SW 1271 (cell line): Measurements from ENCODE around the gene NETO1.

ENCODE experiments used
- DNase-seq, 2 experiments: peaks; one replicate each; lab custom pipeline; 2025; lab: John Stamatoyannopoulos, UW

Gene NETO1

GRCh38 chr18:72867746-72868584 lies at the start of gene NETO1:
NETO1 (minus strand) TSS chr18:72867987; CDS start chr18:72867291, 696 bp downstream.
- no peak for DNase-seq

DNA sequence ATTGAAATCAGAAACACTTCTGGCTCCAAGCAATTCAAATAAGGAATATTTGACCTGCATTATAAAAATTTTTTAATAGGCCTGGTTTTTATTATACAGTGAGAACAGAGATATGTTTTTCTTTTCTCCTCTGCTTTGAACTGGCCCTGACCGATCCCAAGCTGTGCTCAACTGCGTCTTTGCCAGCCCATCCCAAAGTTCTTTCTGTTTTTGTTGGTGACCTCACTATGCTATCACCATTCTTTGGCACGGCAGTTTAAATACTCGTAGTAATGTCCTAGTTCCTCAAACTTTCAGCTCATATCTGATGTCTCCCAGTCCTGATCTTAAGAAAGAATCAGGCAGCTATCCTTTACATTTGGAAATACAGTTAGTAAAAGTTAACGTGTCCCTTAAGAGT lies 42.3 kb upstream of the NETO1 start:
- DNase-seq, result no peak

DNA sequence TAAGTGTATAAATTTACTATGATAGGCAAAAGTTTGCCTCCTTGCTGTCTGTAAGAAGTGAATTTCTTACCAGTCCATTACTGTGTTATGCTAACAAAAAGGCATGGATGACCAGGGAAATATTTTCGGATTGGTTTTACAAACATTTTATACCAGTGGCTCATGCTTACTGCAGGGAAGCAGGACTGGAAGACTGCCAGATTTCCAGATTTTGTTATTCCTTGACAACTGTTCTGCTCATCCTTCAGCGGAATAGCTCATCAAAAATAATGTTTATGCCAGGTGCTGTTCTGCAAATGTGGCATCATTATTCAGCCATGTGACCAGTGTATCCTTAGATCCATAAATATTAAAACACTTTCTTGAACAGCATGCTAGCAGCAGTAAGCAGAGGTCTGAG lies 40.4 kb upstream of the NETO1 start:
- DNase-seq, result no peak

DNA sequence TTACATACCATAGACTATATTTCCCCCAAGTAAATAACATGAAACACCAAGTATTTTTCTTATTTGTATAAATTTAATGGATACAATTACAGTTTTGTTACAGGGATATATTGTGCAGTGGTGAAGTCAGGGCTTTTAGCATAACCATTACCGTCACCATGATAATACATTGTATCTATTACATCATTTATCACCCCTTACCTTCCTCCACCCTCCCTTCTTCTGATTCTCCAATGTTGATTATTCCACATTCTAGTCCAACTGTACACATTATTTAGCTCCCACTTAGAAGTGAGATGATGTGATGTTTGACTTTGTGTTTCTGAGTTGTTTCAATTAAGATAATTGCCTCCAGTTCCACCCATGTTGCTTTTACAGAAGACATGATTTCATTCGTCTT lies 35.2 kb upstream of the NETO1 start:
- DNase-seq, result no peak

DNA sequence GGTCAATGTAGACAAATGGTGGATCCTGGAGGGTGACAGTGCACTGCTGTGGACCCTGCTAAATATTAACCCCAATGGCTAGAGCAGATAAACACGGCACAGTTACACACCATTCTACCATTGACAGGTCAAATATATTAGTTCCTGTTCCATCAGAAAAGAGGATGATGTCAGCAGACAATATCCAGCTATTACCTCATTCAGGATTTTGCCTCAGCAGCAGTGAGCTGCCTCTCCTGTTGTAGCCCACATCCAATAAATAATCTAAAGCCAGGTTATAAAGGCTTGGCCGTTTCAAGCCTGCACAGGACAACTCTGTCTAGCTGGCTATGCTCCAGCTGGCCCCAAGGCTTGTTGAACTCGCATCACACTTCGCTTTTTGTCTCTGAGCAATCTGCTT lies 31.6 kb upstream of the NETO1 start:
- DNase-seq, result no peak

DNA sequence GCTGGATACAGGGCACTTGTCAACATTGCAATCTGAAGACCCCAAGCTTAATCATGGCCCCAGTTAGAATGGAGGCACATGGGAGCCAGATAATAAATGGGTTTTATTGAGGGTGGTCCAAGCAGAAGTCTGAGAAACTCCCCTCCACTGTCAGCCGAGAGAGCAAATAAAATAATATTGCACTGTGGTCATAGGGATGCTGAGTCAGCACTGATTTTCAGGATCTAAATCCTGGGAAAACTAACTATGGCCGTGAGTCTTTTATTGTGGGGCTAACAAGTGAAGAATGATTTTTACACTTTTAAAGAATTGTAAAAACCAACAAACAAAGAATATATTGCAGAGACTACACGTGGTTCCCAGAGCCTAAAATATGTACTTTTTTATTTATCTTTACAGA lies 31.1 kb upstream of the NETO1 start:
- DNase-seq, result no peak

DNA sequence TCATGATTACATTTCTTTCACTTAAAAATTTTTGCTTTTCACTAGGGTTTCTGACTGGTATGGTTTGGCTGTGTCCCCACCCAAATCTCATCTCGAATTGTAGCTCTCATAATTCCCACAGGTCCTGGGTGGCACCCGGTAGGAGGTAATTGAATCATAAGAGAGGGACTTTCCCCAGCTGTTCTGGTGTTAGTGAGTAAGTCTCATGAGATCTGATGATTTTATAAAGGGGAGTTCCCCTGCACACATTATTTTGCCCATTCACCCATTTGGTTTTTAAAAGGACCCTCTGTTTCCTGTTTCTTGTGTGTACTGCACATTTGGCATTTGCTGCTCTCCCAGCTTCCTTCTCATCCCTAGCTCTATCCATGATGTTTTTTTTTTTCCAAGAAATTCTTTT lies 27.8 kb upstream of the NETO1 start:
- no peak for DNase-seq

DNA sequence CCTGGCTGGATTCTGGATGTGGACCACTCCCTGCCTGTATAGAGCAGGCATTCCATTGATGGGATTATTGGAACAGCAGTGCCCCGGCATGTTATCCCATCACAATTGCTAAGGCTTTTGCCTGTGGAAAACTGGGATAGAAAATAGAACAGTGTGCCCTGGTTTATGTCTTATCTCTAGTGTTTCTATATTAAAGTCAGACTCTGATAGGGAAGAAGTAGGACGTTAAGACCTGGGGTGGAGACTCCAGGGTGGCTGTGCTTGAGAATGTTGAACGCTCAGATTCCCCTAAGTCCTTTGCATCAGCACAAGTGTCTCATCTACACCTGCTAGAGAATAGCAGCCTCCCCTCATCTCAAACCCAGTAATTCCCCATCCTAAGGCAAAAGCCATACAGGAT lies 10.8 kb upstream of the NETO1 start:
- DNase-seq, result no peak

GRCh38 chr18:72878143-72878542 lies 10.4 kb upstream of the NETO1 start:
- DNase-seq, result no peak

- DNase-seq, result no peak
These were observed 3.3 kb upstream of the NETO1 start for GRCh38 chr18:72871091-72871490.

GRCh38 chr18:72869226-72870185 lies 1.7 kb upstream of the NETO1 start:
- no peak for DNase-seq

DNA sequence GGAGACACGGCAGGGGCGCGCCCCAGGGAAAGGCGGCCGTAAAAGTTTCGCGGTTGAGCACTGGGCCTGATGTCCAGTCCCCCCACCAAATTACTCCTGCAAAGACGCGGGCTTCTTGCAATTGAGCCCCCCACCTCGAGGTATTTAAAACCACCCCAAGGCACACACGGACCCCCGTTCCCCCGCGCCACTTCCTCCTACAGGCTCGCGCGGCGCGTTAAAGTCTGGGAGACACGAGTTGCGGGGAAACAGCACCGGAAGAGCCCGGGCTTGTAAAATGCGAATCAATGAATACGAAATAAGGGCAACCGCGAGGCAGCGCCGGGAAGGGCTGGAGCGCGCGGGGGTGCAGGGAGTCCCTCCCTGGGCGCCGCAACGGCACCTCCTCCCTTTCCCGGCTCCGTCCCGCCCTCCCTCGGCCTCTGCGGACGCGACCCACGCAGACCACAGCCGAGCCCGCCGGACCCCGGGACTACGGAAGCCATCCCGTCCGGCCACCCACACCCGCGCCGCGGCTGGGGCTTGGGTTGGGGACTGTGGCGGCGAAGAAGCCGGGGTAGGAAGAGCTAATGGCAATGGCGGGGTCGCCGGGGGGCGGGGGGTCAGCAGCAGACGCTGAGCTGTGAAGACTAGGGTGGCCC lies 918 bp upstream of the NETO1 start:
- DNase-seq, result no peak

DNA sequence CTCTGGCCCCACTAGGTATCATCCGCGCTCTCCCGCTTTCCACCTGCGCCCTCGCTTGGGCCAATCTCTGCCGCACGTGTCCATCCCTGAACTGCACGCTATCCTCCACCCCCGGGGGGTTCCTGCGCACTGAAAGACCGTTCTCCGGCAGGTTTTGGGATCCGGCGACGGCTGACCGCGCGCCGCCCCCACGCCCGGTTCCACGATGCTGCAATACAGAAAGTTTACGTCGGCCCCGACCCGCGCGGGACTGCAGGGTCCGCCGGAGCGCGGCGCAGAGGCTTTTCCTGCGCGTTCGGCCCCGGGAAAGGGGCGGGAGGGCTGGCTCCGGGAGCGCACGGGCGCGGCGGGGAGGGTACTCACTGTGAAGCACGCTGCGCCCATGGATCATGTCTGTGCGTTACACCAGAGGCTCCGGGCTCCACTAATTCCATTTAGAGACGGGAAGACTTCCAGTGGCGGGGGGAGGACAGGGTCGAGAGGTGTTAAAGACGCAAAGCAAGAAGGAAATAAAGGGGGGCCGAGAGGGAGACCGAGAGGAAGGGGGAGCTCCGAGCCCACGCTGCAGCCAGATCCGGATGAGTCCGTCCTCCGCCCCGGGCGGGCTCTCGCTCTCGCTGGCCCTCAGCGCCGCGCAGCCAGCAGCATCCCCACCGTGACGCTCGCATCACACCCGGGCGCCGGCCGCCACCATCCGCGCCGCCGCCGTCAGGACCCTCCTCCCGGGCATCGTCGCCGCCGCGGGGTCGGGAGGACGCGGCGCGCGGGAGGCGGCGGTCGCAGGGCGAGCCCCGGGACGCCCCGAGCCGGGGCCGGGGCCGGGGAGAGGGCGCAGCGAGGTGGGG lies 664 bp downstream of the NETO1 start:
- DNase-seq, result peak in 1 of 2 experiments; percentile 53

DNA sequence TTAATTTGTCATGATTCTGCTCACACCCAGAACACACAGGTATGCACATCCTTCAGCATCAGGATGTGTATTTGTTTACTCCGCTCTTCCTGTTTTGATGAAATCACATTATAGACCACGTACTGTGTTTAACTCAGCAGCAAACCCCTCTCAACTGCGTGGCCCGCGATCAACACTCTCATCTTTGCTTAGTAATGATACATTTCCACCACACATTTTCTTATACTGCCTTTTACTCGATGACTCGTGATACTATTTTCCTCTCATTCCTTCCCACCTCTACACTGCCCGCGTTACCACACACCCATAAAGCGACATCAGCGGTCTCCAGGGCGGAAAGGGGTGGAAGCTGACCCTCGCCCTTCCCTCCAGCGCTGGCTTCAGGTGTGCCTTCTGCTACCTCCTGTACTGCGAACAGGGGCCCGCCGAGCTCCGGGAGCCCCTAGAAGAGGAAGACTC lies 1.3 kb downstream of the NETO1 start:
- no peak for DNase-seq

DNA sequence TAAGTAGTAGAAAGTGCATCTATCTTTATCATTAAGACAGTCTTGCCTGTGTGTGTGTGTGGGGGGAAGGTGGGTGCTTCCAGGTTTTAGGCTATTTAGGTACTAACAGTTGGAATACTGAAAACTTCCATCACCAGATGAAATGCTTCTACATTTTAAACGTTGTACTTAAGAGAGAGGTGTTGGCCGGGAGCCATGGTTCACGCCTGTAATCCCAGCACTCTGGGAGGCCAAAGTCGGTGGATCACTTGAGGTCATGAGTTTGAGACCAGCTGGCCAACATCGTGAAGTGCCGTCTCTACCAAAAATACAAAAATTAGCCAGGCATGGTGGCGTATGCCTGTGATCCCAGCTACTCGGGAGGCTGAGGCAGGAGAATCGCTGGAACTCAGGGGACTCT lies 4.0 kb downstream of the NETO1 start:
- DNase-seq, result no peak

- no peak for DNase-seq
These were observed 8.7 kb downstream of the NETO1 start for GRCh38 chr18:72859088-72859487.

- DNase-seq, result no peak
These were observed 18.1 kb downstream of the NETO1 start for GRCh38 chr18:72849671-72850070.

- DNase-seq, result peak; percentile 11 to 33
These were observed 19.1 kb downstream of the NETO1 start for GRCh38 chr18:72848503-72849237.

DNA sequence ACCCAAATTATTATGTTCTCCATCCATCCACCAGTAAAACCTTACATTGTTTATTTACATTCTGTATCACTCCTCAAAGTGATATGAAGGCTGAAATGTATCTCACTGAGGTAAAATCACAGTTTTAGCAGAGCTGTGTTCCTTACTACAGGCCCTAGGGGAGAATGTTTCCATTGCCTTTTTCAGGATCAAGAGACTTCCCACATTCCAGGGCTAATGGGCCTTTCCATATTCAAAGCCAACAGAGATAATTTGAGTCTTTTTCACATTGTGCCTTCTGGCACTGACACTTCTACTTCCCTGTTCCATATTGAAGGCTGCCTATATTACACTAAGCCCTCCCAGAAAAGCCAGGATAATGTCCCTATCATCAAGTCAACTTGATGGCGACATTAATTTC lies 20.0 kb downstream of the NETO1 start:
- DNase-seq, result no peak

- no peak for DNase-seq
These were observed 20.9 kb downstream of the NETO1 start for GRCh38 chr18:72846736-72847533.
